GM12865 (cell line): ENCODE data around the gene MAP3K12.

Source experiments
- DNase-seq: peaks from one replicate; pipeline ENCODE4 v3.0.0; 2010; ENCODE audit warnings: low read depth
- H3K4me3 ChIP-seq: 2 replicates; pipeline ENCODE4 v1.5.1; 2011; ENCODE audit warnings: mild to moderate bottlenecking, low read depth, low read length, control low read depth
- TF ChIP-seq, protein P1 (sequence below): IDR thresholded peaks from 2 replicates; pipeline ENCODE4 v1.5.1; 2011; ENCODE audit warnings: low read length, control low read depth, low read depth, inconsistent platforms; ENCODE audit not compliant: insufficient read depth; ENCODE audit errors: missing control alignments

The MAP3K12 gene

DNA sequence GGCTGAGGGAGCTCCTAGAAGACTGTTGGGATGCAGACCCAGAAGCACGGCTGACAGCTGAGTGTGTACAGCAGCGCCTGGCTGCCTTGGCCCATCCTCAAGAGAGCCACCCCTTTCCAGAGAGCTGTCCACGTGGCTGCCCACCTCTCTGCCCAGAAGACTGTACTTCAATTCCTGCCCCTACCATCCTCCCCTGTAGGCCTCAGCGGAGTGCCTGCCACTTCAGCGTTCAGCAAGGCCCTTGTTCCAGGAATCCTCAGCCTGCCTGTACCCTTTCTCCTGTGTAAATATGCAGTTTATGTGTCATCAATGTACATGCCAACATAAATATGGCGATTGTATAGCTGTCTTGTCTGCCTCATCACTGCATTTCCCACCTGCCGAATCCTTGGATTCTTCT lies 68.1 kb downstream of the MAP3K12 start:
- no peak for DNase-seq
- H3K4me3 ChIP-seq = no peak overlapping the region
- TF ChIP-seq, protein P1, sequence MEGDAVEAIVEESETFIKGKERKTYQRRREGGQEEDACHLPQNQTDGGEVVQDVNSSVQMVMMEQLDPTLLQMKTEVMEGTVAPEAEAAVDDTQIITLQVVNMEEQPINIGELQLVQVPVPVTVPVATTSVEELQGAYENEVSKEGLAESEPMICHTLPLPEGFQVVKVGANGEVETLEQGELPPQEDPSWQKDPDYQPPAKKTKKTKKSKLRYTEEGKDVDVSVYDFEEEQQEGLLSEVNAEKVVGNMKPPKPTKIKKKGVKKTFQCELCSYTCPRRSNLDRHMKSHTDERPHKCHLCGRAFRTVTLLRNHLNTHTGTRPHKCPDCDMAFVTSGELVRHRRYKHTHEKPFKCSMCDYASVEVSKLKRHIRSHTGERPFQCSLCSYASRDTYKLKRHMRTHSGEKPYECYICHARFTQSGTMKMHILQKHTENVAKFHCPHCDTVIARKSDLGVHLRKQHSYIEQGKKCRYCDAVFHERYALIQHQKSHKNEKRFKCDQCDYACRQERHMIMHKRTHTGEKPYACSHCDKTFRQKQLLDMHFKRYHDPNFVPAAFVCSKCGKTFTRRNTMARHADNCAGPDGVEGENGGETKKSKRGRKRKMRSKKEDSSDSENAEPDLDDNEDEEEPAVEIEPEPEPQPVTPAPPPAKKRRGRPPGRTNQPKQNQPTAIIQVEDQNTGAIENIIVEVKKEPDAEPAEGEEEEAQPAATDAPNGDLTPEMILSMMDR = no peak

DNA sequence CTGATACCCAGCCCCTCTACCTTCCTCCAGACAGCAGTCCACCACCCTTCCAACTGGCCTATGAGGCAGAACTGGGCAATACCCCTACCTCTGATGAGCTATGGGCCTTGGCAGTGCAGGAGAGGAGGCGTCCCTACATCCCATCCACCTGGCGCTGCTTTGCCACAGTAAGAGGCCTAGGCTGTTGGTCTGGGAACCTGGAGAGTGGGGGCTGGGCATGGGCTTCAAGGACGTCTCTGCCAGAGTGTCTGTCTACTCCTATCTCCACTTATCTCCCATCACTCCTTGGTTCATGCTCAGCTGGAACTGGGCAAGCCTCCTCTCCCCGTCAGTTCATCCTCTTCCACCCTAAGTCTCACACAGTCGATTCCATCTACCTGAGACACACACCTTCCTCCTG lies 69.1 kb downstream of the MAP3K12 start:
- H3K4me3 ChIP-seq = no peak overlapping the region
- TF ChIP-seq, protein P1 = no peak
- DNase-seq = no peak
